ENCODE data around the gene IQSEC2.

The IQSEC2 gene

GRCh38 chrX:53316111-53316859, 34.9 kb upstream of the IQSEC2 start:
- peaks cover 20% of the 10 kb centered on the region for H3K36me3 Mint-ChIP-seq (ENCODE audit: low read depth)
- no peaks in the 10 kb centered on the region for H3K9me3 Mint-ChIP-seq
- intact Hi-C loops (cut with micrococcal nuclease): no loop called here

DNA sequence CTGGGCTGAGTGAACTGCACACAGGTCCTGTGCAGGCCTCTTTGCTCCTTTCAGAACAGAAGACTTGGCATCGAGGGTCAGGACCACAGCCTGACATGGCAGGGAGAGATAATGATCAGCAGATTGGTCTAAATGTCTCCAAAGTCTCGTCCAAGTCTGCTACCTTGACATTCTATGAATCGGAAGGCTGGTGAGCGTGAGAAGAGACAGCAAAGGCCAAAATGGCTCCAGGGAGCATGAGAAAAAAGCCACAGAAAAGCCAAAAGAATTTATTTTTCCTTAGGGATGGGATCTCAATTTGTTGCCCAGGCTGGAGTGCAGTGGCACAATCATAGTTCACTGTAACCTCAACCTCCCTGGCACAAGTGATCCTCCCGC, 32.3 kb upstream of the IQSEC2 start:
- peak overlapping the region; percentile 34 for H3K4me3 Mint-ChIP-seq
- peaks cover 33% of the 10 kb centered on the region for H3K4me1 Mint-ChIP-seq (ENCODE audit: low read depth)
- intact Hi-C loops (cut with micrococcal nuclease): loop anchor here (5.0 kb wide), 1 partner anchor 129 kb away; no protein-coding TSS in a partner anchor
- peak overlapping the region; percentile 92 for H3K27ac Mint-ChIP-seq
- no peaks in the 10 kb centered on the region for H3K9me3 Mint-ChIP-seq
- peaks cover 11% of the 10 kb centered on the region for H3K36me3 Mint-ChIP-seq (ENCODE audit: low read depth)
- peaks cover 2% of the 10 kb centered on the region for H3K27me3 Mint-ChIP-seq

More at GRCh38 chrX:53316111-53316859, 34.9 kb upstream of the IQSEC2 start:
- Mint-ChIP-seq H3K27ac (no peak overlapping the region), H3K4me3 (no peak overlapping the region), H3K4me1 (ENCODE audit: low read depth) (peaks cover 48% of the 10 kb centered on the region), H3K27me3 (peaks cover 12% of the 10 kb centered on the region)

DNA sequence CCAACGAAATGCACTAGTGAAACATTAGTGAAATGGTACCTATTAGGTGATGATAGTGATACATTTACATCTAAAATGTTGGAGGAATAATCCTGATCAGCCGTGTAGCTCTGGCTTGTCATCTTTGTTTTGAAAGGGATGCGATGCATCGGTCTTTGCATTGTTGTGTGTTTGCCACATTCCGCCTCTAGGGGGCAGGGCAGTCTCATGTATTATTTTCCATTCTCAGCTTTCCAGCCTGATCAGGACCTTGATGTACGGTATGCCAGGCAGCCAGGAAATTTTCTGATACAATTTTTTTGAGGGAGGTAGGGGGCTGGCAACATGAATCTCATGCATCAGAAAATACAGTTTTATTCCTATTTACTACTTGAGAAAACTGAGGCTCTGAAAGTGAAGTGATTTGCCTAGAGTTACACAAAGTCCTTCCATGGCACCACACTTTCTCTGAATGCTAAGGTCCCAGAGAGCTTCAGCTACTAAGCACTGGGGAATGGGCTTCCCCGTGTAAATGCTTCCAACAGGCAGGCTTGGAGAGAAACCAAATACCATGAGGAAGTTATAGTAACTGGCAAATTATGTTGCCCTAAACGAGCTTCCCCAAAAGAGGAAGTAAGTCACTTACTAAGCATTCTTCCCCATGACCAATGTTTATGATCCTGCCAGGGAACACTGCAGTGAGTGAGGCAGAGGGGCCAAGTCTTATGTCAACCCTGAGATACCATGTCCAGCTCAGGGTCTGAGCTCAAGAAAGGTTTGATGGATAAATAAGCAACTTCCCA, 31.8 kb upstream of the IQSEC2 start:
- peaks cover 11% of the 10 kb centered on the region for H3K36me3 Mint-ChIP-seq (ENCODE audit: low read depth)
- H3K4me3 Mint-ChIP-seq: peak overlapping the region; percentile 34
- intact Hi-C loops (cut with micrococcal nuclease): loop anchor here (5.0 kb wide), 1 partner anchor 129 kb away; no protein-coding TSS in a partner anchor
- H3K4me1 Mint-ChIP-seq (ENCODE audit: low read depth): peaks cover 28% of the 10 kb centered on the region
- no peaks in the 10 kb centered on the region for H3K9me3 Mint-ChIP-seq
- no peaks in the 10 kb centered on the region for H3K27me3 Mint-ChIP-seq
- peak overlapping the region; percentile 92 for H3K27ac Mint-ChIP-seq

- intact Hi-C loops (cut with micrococcal nuclease): loop anchor here (5.0 kb wide), 1 partner anchor 132 kb away; no protein-coding TSS in a partner anchor
- no peaks in the 10 kb centered on the region for H3K9me3 Mint-ChIP-seq
- H3K4me3 Mint-ChIP-seq: no peak overlapping the region
- no peaks in the 10 kb centered on the region for H3K27me3 Mint-ChIP-seq
- H3K27ac Mint-ChIP-seq: no peak overlapping the region
- peaks cover 14% of the 10 kb centered on the region for H3K4me1 Mint-ChIP-seq (ENCODE audit: low read depth)
- H3K36me3 Mint-ChIP-seq (ENCODE audit: low read depth): peaks cover 6% of the 10 kb centered on the region
Observed at GRCh38 chrX:53309837-53310236, 28.5 kb upstream of the IQSEC2 start.

DNA sequence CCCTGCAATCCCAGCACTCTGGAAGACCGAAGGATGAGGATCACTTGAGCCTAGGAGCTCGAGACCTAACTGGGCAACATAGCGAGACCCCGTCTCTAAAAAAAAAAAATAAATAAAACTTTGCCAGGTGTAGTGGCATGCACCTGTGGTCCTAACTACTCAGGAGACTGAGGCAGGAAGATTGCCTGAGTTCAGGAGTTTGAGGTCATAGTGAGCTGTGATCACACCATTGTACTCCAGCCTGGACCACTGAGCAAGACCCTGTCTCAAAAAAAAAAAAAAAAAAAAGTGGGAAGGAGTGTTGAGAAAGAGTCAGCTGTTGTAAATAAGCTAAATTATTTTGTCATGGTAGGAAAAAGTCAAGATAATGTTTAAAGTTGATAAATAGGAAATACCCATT, 27.5 kb upstream of the IQSEC2 start:
- H3K27me3 Mint-ChIP-seq: no peaks in the 10 kb centered on the region
- H3K27ac Mint-ChIP-seq: no peak overlapping the region
- H3K36me3 Mint-ChIP-seq (ENCODE audit: low read depth): no peaks in the 10 kb centered on the region
- peaks cover 4% of the 10 kb centered on the region for H3K4me1 Mint-ChIP-seq (ENCODE audit: low read depth)
- no peaks in the 10 kb centered on the region for H3K9me3 Mint-ChIP-seq
- H3K4me3 Mint-ChIP-seq: no peak overlapping the region
- intact Hi-C loops (cut with micrococcal nuclease): no loop called here

DNA sequence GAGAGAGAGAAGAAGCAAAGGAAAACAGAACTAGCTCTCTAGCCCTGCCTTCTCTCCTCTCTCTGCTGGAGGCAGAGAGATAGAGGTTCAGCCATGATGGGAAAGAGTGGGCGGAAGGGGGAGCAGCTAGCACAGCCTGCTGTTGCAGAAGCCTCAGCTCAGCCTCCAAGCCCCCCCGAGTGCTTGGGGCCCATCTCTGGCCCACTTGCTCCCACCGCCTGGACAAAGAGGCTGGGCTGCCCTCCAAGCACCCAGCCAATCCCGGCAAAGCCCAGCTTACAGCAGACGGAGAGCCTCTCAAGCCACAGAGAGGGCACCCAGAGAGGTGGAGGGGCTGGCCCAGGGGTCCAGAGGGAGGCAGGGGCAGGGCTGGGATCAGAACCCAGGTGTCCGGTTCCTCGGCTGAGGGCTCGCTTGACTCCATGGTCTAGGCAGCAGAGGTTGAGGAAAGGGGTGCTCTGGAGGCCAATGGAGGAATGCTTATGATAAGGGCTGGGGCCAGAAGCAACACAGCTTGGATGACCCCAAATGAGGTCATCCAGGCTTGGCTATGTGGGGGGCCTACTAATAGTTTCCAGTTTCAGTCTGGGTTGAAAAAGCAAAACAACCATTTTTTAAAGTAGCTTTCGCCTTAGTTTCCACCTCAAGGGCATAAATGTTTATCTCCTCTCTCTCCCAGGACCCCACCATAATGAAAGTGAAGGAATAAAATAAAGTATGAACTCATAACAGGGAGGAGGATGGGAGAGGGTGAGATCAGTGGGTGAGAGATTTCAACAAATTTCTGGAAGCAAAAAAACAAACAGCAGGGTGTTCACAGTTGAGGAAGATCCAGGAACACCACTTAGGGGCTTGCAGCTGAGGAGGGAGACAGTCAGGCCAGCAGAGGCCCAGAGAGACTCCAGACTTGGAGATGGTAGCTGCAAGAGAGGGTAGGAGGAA, 24.9 kb upstream of the IQSEC2 start:
- Mint-ChIP-seq H3K4me3 (no peak overlapping the region), H3K27me3 (no peaks in the 10 kb centered on the region), H3K4me1 (ENCODE audit: low read depth) (no peaks in the 10 kb centered on the region), H3K36me3 (ENCODE audit: low read depth) (no peaks in the 10 kb centered on the region), H3K9me3 (no peaks in the 10 kb centered on the region), H3K27ac (no peak overlapping the region)
- intact Hi-C loops (cut with micrococcal nuclease): no loop called here

- H3K36me3 Mint-ChIP-seq (ENCODE audit: low read depth): no peaks in the 10 kb centered on the region
- no peaks in the 10 kb centered on the region for H3K9me3 Mint-ChIP-seq
- no peaks in the 10 kb centered on the region for H3K27me3 Mint-ChIP-seq
- no peak overlapping the region for H3K27ac Mint-ChIP-seq
- H3K4me1 Mint-ChIP-seq (ENCODE audit: low read depth): no peaks in the 10 kb centered on the region
- intact Hi-C loops (cut with micrococcal nuclease): no loop called here
- H3K4me3 Mint-ChIP-seq: no peak overlapping the region
Observed at GRCh38 chrX:53305219-53305995, 24.0 kb upstream of the IQSEC2 start.

- intact Hi-C loops (cut with micrococcal nuclease): no loop called here
- no peaks in the 10 kb centered on the region for H3K36me3 Mint-ChIP-seq (ENCODE audit: low read depth)
Observed at GRCh38 chrX:53303195-53303594, 21.8 kb upstream of the IQSEC2 start.

GRCh38 chrX:53300157-53300556, 18.8 kb upstream of the IQSEC2 start:
- Mint-ChIP-seq H3K27me3 (no peaks in the 10 kb centered on the region), H3K4me1 (ENCODE audit: low read depth) (peaks cover 6% of the 10 kb centered on the region), H3K27ac (no peak overlapping the region), H3K9me3 (no peaks in the 10 kb centered on the region), H3K36me3 (ENCODE audit: low read depth) (no peaks in the 10 kb centered on the region), H3K4me3 (no peak overlapping the region)
- intact Hi-C loops (cut with micrococcal nuclease): no loop called here

More at GRCh38 chrX:53303195-53303594, 21.8 kb upstream of the IQSEC2 start:
- no peaks in the 10 kb centered on the region for H3K9me3 Mint-ChIP-seq
- H3K27ac Mint-ChIP-seq: no peak overlapping the region
- H3K4me1 Mint-ChIP-seq (ENCODE audit: low read depth): peaks cover 6% of the 10 kb centered on the region
- no peak overlapping the region for H3K4me3 Mint-ChIP-seq
- H3K27me3 Mint-ChIP-seq: no peaks in the 10 kb centered on the region

DNA sequence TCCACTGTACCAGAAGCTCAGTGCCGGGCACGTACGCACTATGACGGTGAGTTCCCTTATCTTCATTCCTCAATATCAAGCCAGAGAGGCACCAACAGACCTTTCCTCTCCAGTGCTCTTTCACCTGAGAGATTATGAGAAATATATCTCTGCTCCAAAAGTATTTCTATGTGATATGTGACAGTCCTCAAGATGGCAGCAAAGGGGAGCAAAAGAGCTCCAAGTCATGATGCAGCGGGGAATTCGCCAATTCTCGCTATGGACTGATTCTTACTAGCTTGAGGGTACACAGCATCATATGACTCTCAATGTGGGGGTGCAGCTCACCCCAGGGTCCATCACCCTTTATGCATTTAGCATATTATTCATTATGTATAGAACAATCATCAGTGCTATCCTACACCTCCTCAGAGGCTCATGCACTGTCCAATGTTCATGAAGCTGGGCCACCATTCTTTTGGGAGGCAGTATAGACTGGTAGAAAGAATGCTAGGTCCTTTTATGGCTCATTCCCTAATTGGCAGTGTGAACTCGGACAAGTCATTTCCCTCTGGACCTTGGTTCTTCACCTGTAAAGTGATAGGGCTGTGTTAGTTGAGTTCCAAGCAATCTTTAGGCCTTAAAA, 12.8 kb upstream of the IQSEC2 start:
- H3K4me1 Mint-ChIP-seq (ENCODE audit: low read depth): peaks cover 25% of the 10 kb centered on the region
- H3K27ac Mint-ChIP-seq: no peak overlapping the region
- no peaks in the 10 kb centered on the region for H3K27me3 Mint-ChIP-seq
- H3K36me3 Mint-ChIP-seq (ENCODE audit: low read depth): peaks cover 5% of the 10 kb centered on the region
- intact Hi-C loops (cut with micrococcal nuclease): no loop called here
- no peak overlapping the region for H3K4me3 Mint-ChIP-seq
- H3K9me3 Mint-ChIP-seq: no peaks in the 10 kb centered on the region

DNA sequence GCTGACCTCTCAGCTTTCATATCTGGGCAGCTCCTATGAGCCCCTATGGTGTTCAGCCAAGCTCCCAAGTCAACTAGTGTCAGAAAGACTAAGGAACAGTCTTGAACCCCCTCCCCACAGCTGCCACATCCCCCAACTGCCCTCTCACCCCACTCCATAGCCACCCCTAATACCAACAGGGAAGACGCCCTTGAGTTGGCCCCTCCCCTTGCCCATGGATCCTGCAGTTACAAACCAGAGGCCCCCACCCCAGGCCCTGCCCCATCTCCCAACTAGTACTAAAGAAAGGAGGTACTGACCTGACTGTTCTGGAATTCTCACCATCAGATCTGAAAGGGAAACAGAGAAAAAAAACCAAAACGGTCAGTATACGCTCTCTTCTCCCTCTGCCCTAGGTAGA, 10.2 kb upstream of the IQSEC2 start:
- Mint-ChIP-seq H3K4me1 (ENCODE audit: low read depth) (peaks cover 40% of the 10 kb centered on the region), H3K4me3 (no peak overlapping the region), H3K27me3 (no peaks in the 10 kb centered on the region), H3K36me3 (ENCODE audit: low read depth) (peaks cover 5% of the 10 kb centered on the region), H3K9me3 (no peaks in the 10 kb centered on the region), H3K27ac (no peak overlapping the region)
- intact Hi-C loops (cut with micrococcal nuclease): no loop called here

DNA sequence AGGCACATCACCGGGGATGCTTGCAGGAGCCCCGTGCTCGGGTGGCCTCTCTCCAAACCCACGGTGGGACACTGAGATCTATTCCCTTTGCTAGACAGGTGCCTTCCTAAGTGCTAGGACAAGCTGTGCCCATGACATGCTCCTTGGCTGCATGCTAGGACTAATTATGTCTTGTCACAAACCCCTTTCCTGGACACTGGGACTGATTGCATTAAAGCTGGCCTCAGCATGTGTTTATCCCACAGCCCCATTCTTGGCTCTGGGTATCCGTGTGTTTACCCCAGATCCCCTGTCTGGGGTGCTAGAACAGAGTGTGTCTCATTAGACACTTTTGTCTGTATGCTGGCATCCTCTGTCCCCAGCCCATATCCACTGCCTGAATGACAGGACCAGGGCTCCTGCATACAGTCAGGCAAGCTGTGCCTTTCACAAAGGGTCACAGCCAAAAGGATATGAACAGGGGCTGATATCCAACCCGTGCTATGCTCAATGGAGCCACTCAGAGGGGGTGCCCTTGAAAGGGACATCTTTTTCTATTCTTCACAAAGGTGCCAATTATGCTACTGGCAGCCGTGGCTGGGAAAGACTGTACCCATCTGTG, 9.2 kb upstream of the IQSEC2 start:
- H3K9me3 Mint-ChIP-seq: no peaks in the 10 kb centered on the region
- intact Hi-C loops (cut with micrococcal nuclease): no loop called here
- H3K4me1 Mint-ChIP-seq (ENCODE audit: low read depth): peaks cover 45% of the 10 kb centered on the region
- peaks cover 5% of the 10 kb centered on the region for H3K36me3 Mint-ChIP-seq (ENCODE audit: low read depth)
- H3K27ac Mint-ChIP-seq: no peak overlapping the region
- no peaks in the 10 kb centered on the region for H3K27me3 Mint-ChIP-seq
- no peak overlapping the region for H3K4me3 Mint-ChIP-seq

Data from dendritic cell treated with granulocyte-macrophage colony-stimulating factor and Interleukin-4, amounts not matched to agents 40 ng/mL and 50 ng/mL, for 4 days (primary cell).